ENCODE data around the gene PTH2.

The PTH2 gene

DNA sequence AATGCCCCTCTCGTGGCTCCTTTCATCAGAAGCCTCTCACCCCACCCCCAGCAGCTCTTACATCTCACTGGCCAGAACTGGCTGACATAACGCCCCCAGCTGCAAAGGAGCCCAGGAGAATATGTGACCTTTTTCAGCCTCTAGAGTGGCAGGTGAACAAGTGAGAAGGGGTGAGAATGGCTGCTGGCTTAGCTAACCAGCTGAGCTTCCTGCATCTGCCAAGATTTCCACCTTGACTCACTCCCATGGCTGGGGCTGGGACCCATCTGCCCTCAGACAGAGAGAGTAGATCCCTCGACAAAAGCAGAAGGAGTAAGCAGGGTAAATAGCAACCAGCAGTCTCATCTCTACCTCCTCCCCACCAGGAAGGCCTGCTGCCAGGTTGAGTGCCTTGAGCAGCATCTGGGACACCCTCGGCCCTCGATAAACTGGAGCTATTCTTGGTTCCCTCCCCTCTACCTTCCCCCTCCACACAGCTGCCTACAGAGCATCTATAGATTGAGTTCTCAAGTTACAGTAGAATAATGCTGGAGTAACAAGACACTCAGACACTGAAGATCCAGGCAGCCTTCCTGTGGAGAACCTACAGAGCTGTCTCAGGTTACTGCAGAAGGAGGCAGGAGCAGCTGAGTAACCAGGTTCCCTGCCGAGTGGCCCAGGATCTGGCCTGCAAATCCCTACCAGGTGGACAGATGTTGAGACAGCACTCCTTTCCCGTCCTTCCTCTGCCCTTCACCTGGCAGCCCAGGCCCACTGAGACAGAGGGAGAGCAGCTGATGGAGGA is 19.6 kb downstream of the PTH2 start:
- TF ChIP-seq SNAI2 (CRISPR knock-in tag; IDR thresholded peaks at IDR 0.05) (no peak), TOX (CRISPR knock-in tag; IDR thresholded peaks at IDR 0.05; ENCODE audit: borderline replicate concordance) (no peak), BACH2 (CRISPR knock-in tag; IDR thresholded peaks at IDR 0.05; ENCODE audit: borderline replicate concordance) (no peak), RARB (CRISPR knock-in tag; IDR thresholded peaks at IDR 0.05) (no peak), ARNTL (CRISPR knock-in tag; IDR thresholded peaks at IDR 0.05; ENCODE audit: borderline replicate concordance, low read depth) (no peak)
- TF ChIP-seq, protein P1, sequence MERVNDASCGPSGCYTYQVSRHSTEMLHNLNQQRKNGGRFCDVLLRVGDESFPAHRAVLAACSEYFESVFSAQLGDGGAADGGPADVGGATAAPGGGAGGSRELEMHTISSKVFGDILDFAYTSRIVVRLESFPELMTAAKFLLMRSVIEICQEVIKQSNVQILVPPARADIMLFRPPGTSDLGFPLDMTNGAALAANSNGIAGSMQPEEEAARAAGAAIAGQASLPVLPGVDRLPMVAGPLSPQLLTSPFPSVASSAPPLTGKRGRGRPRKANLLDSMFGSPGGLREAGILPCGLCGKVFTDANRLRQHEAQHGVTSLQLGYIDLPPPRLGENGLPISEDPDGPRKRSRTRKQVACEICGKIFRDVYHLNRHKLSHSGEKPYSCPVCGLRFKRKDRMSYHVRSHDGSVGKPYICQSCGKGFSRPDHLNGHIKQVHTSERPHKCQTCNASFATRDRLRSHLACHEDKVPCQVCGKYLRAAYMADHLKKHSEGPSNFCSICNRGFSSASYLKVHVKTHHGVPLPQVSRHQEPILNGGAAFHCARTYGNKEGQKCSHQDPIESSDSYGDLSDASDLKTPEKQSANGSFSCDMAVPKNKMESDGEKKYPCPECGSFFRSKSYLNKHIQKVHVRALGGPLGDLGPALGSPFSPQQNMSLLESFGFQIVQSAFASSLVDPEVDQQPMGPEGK (CRISPR knock-in tag; IDR thresholded peaks at IDR 0.05; ENCODE audit: borderline replicate concordance): no peak
- ATAC-seq: peak; percentile 91

DNA sequence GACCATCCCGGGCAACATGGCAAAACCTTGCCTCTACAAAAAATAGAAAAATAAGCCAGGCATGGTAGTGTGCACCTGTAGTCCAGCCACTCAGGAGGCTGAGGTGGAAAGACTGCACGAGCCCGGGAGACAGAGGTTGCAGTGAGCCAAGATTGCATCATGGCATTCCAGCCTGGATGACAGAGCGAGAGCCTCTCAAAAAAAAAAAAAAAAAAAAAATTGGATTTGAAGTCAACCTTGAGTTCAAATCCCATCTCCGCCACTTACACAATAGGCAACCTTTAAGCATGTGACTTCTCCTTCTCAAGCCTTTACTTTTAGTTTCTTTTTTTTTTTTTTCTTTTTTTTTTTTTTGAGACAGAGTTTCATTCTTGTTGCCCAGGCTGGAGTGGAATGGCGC is 23.2 kb downstream of the PTH2 start:
- TF ChIP-seq OSR1 (CRISPR knock-in tag; IDR thresholded peaks at IDR 0.05): no peak
- TF ChIP-seq ISL1 (CRISPR knock-in tag; IDR thresholded peaks at IDR 0.05): no peak
- TF ChIP-seq, protein P2, sequence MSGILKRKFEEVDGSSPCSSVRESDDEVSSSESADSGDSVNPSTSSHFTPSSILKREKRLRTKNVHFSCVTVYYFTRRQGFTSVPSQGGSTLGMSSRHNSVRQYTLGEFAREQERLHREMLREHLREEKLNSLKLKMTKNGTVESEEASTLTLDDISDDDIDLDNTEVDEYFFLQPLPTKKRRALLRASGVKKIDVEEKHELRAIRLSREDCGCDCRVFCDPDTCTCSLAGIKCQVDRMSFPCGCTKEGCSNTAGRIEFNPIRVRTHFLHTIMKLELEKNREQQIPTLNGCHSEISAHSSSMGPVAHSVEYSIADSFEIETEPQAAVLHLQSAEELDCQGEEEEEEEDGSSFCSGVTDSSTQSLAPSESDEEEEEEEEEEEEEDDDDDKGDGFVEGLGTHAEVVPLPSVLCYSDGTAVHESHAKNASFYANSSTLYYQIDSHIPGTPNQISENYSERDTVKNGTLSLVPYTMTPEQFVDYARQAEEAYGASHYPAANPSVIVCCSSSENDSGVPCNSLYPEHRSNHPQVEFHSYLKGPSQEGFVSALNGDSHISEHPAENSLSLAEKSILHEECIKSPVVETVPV (CRISPR knock-in tag; IDR thresholded peaks at IDR 0.05): no peak
- TF ChIP-seq ESRRG (CRISPR knock-in tag; IDR thresholded peaks at IDR 0.05): no peak
- TF ChIP-seq, protein P1 (CRISPR knock-in tag; IDR thresholded peaks at IDR 0.05; ENCODE audit: borderline replicate concordance): no peak
- TF ChIP-seq ARNTL (CRISPR knock-in tag; IDR thresholded peaks at IDR 0.05; ENCODE audit: borderline replicate concordance, low read depth): no peak
- no peak for TF ChIP-seq ZFP30 (CRISPR knock-in tag; IDR thresholded peaks at IDR 0.05)
- TF ChIP-seq GLIS3 (CRISPR knock-in tag; IDR thresholded peaks at IDR 0.05): no peak
- TF ChIP-seq, protein P3, sequence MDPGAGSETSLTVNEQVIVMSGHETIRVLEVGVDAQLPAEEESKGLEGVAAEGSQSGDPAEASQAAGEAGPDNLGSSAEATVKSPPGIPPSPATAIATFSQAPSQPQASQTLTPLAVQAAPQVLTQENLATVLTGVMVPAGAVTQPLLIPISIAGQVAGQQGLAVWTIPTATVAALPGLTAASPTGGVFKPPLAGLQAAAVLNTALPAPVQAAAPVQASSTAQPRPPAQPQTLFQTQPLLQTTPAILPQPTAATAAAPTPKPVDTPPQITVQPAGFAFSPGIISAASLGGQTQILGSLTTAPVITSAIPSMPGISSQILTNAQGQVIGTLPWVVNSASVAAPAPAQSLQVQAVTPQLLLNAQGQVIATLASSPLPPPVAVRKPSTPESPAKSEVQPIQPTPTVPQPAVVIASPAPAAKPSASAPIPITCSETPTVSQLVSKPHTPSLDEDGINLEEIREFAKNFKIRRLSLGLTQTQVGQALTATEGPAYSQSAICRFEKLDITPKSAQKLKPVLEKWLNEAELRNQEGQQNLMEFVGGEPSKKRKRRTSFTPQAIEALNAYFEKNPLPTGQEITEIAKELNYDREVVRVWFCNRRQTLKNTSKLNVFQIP (CRISPR knock-in tag; IDR thresholded peaks at IDR 0.05; ENCODE audit: borderline replicate concordance, low read depth): no peak
- TF ChIP-seq RARB (CRISPR knock-in tag; IDR thresholded peaks at IDR 0.05): no peak
- no peak for TF ChIP-seq BACH2 (CRISPR knock-in tag; IDR thresholded peaks at IDR 0.05; ENCODE audit: borderline replicate concordance)
- TF ChIP-seq ZFP3 (CRISPR knock-in tag; IDR thresholded peaks at IDR 0.05): no peak
- TF ChIP-seq TCF4 (CRISPR knock-in tag; IDR thresholded peaks at IDR 0.05; ENCODE audit: borderline replicate concordance): no peak
- TF ChIP-seq, protein P4, sequence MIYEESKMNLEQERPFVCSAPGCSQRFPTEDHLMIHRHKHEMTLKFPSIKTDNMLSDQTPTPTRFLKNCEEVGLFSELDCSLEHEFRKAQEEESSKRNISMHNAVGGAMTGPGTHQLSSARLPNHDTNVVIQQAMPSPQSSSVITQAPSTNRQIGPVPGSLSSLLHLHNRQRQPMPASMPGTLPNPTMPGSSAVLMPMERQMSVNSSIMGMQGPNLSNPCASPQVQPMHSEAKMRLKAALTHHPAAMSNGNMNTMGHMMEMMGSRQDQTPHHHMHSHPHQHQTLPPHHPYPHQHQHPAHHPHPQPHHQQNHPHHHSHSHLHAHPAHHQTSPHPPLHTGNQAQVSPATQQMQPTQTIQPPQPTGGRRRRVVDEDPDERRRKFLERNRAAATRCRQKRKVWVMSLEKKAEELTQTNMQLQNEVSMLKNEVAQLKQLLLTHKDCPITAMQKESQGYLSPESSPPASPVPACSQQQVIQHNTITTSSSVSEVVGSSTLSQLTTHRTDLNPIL (CRISPR knock-in tag; IDR thresholded peaks at IDR 0.05; ENCODE audit: low read depth): no peak
- no peak for TF ChIP-seq ZC3H10 (CRISPR knock-in tag; IDR thresholded peaks at IDR 0.05)
- no peak for TF ChIP-seq TOX (CRISPR knock-in tag; IDR thresholded peaks at IDR 0.05; ENCODE audit: borderline replicate concordance)
- no peak for TF ChIP-seq ZNF565 (CRISPR knock-in tag; conservative IDR thresholded peaks at IDR 0.05; ENCODE audit: low read depth)
- TF ChIP-seq SNAI2 (CRISPR knock-in tag; IDR thresholded peaks at IDR 0.05): no peak
- TF ChIP-seq ZNF70 (CRISPR knock-in tag; IDR thresholded peaks at IDR 0.05): no peak
- TF ChIP-seq PPARA (CRISPR knock-in tag; IDR thresholded peaks at IDR 0.05; ENCODE audit: borderline replicate concordance): no peak
- no peak for ATAC-seq

DNA sequence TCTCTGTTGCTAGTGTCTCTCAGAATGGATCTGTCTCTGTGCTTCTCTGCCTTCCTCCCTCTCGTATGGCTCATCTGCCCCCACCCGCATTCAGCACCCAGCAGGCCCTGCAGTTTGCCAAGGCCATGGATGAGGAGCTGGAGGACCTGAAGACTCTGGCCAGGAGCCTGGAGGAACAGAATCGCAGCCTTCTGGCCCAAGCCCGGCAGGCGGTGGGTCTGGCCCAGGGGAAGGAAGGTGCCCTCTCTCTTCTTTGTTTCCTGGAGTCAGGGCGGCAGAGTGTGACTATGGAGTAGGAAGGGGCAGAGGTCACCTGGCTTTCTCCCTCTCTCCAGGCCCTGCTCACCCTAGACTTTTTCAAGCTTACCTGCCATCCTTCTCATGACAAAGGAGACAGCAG is 24.3 kb downstream of the PTH2 start:
- ATAC-seq: no peak
- TF ChIP-seq ZC3H10 (CRISPR knock-in tag; IDR thresholded peaks at IDR 0.05) (no peak), ARNTL (CRISPR knock-in tag; IDR thresholded peaks at IDR 0.05; ENCODE audit: borderline replicate concordance, low read depth) (no peak), ISL1 (CRISPR knock-in tag; IDR thresholded peaks at IDR 0.05) (no peak)
